Measurements from ENCODE around the gene GSTA2.
"Not testable (repeated sequence)": the region's sequence is repeated elsewhere in the genome, so short reads cannot be mapped to it uniquely, and the experiment has no call there.

GRCh38 chr6:52809777-52810176, 46.5 kb upstream of the GSTA2 start:
- TF ChIP-seq CTCF, EZH2 (IDR thresholded peaks at IDR 0.05): not testable (repeated sequence)

Data from neural progenitor cell (in vitro differentiated cells).